Glomerular visceral epithelial cell (primary cell): ENCODE data around the gene ANO9.

Source experiments
- DNase-seq: peaks from one replicate; pipeline ENCODE4 v3.0.0-alpha.2; 2016; ENCODE audit errors: extremely low spot score

ANO9 gene, protein sequence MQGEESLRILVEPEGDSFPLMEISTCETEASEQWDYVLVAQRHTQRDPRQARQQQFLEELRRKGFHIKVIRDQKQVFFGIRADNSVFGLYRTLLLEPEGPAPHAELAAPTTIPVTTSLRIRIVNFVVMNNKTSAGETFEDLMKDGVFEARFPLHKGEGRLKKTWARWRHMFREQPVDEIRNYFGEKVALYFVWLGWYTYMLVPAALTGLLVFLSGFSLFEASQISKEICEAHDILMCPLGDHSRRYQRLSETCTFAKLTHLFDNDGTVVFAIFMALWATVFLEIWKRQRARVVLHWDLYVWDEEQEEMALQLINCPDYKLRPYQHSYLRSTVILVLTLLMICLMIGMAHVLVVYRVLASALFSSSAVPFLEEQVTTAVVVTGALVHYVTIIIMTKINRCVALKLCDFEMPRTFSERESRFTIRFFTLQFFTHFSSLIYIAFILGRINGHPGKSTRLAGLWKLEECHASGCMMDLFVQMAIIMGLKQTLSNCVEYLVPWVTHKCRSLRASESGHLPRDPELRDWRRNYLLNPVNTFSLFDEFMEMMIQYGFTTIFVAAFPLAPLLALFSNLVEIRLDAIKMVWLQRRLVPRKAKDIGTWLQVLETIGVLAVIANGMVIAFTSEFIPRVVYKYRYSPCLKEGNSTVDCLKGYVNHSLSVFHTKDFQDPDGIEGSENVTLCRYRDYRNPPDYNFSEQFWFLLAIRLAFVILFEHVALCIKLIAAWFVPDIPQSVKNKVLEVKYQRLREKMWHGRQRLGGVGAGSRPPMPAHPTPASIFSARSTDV

GRCh38 chr11:441418-442274 is at the start of gene ANO9:
ANO9 (minus strand) TSS chr11:442011; CDS start chr11:441926, 85 bp downstream.
- DNase-seq = peak; percentile 45

DNA sequence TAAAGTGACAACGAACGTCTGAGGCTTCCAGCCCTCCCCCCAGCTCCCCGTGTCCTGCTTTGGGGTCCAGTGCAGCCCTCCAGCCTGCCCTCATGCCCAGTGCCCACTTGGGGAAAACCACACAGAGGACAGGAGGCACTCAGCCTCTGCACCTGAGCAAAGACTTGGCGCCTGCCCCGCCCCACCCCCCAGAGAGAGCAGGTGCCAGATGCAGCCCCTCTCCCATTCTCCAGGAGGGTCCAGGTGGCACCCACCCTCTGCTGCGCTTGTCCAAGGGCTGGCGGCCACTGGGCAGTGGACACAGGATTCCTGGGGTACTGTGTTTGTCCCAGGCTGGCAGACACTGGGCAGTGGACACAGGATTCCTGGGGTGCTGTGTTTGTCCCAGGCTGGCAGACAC is 49.5 kb upstream of the ANO9 start:
- no peak for DNase-seq

DNA sequence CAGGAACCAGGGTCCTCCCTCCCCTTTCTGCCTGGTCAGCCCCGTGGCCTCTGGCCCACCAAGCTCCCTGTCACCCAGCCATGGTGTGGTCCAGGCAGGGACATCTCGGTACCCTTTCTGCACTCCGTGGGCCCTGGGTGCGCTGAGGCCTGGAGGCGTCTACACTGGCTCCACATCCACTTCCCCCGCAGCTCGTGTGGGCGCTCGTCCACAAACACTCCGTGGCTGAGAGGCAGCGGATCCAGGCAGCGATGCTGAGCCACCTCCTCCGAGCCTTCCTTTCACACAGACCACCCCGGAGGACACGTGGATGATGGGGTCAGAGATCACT is 49.1 kb upstream of the ANO9 start:
- no peak for DNase-seq

- DNase-seq = no peak
Measured at GRCh38 chr11:490186-490929, 48.5 kb upstream of the ANO9 start.

DNA sequence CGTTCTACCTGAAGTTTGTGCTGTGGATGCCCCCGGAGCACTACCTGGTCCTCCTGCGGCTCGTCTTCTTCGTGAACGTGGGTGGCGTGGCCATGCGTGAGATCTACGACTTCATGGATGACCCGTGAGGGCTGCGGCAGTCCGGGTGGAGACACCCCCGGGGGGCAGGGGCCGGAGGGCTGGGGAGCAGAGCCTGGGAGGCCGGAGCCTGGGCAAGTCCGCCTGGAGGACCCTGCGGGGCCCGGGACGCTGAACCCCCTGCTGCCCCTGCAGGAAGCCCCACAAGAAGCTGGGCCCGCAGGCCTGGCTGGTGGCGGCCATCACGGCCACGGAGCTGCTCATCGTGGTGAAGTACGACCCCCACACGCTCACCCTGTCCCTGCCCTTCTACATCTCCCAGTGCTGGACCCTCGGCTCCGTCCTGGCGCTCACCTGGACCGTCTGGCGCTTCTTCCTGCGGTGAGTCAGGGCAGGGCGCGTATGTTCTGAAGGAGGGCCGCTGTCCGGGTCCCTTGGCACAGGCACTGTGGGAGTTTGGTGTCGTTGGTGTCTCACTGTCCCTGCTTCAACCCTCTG is 47.9 kb upstream of the ANO9 start:
- no peak for DNase-seq

GRCh38 chr11:488992-489391 is 47.2 kb upstream of the ANO9 start:
- no peak for DNase-seq

DNA sequence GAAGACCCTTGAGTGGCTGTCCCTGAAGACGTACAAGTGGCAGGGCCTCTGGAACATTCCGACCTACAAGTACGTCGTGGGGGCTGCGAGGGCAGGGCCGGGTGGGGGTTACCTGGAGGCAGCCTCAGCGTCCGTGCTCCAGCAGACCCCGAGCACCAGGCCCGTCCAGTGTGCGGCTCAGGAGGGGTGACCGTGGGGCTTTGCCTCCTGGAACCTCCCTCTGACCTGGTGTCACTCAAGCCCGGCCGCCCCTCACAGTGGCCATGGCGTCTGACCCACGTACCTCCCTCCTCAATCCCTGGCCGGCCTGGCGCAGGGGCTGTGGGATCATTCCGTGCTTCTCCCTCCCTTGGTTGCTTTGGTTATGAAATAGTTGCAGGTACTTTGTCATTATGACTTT is 46.8 kb upstream of the ANO9 start:
- DNase-seq = no peak

DNA sequence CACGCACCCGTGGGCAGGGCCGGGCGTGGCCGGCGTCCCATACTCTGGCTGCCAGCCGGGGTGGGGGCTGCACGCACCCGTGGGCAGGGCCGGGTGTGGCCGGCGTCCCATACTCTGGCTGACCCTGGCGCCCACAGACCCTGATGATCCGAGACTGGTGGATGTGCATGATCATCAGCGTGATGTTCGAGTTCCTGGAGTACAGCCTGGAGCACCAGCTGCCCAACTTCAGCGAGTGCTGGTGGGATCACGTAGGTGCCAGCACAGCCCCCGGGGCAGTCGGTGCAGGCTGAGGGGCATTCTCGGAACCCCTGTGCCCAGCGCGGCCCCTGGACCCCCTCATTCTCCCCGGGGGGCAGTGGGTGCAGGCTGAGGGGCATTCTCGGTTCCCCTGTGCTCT is 46.3 kb upstream of the ANO9 start:
- no peak for DNase-seq

DNA sequence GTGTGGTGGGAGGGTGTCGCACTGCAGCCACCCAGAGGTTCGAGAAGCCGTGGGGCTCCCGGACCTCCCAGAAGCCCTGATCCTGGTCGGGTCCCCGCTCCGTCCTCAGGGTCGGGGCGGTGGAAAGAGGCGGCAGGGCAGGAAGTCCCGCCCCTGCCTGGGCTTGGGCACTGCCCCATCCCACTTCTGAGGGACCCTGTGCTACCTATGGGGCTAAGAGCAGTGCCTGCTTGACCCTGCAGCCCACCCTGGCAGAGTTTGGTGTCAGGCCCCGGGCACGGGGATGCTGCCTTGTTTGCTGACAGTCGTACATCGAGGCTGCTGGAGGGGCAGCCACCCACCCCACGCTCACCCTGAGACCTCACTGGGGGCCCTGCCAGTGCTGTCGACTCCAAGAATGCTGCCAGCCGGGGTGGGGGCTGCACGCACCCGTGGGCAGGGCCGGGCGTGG is 45.8 kb upstream of the ANO9 start:
- no peak for DNase-seq

GRCh38 chr11:486189-486588 is 44.4 kb upstream of the ANO9 start:
- DNase-seq = no peak

GRCh38 chr11:484616-485015 is 42.8 kb upstream of the ANO9 start:
- no peak for DNase-seq

GRCh38 chr11:479311-479710 is 37.5 kb upstream of the ANO9 start:
- DNase-seq = no peak

DNA sequence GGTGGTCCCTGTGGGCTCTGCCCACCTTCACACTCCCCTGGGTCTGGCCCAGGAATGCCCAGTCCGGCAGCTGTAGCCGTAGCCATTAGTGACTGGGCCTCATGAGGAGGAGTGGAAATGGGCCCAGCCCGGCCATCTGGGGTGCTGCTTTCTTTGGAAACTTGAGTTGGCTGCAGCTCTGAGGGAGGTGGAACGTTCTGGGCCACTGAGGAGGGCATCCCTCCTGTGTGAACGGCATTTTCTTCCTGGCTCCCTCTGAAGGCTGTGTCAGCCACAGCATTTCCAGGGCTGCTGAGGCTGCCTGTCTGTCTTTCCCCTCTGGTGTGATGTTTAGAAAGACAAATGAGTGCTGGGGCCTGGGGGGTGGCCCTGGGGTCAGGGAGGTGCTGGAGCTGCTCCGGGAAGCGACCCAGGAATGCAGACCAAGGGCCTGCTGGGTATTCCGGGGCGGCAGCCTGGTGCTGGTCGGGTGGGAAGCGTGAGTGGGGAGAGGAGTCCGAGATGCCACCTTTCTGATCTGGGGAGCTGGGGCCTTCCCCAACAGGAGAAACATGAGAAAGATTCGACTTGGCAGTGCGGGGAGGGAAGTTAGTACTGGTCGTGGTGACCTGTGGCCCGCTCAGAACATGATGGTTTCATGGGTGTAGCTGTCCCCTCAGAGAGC is 35.4 kb upstream of the ANO9 start:
- DNase-seq = no peak

- no peak for DNase-seq
Measured at GRCh38 chr11:476416-476815, 34.6 kb upstream of the ANO9 start.

GRCh38 chr11:475941-476340 is 34.1 kb upstream of the ANO9 start:
- no peak for DNase-seq

DNA sequence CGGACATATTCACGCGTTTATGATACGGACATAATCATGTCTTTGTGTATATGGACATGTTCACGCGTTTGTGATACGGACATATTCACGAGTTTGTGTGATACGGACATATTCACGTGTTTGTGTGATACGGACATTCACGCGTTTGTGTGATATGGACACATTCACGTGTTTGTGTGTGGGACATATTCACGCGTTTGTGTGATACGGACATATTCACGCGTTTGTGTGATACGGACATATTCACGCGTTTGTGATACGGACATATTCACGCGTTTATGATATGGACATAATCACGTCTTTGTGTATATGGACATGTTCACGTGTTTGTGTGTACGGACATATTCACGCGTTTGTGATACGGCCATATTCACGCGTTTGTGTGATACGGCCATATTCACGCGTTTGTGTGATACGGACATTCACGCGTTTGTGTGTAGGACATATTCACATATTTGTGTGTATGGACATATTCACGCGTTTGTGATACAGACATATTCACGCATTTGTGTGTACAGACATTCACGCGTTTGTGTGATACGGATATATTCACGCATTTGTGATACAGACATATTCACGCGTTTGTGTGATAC is 33.2 kb upstream of the ANO9 start:
- DNase-seq = no peak

DNA sequence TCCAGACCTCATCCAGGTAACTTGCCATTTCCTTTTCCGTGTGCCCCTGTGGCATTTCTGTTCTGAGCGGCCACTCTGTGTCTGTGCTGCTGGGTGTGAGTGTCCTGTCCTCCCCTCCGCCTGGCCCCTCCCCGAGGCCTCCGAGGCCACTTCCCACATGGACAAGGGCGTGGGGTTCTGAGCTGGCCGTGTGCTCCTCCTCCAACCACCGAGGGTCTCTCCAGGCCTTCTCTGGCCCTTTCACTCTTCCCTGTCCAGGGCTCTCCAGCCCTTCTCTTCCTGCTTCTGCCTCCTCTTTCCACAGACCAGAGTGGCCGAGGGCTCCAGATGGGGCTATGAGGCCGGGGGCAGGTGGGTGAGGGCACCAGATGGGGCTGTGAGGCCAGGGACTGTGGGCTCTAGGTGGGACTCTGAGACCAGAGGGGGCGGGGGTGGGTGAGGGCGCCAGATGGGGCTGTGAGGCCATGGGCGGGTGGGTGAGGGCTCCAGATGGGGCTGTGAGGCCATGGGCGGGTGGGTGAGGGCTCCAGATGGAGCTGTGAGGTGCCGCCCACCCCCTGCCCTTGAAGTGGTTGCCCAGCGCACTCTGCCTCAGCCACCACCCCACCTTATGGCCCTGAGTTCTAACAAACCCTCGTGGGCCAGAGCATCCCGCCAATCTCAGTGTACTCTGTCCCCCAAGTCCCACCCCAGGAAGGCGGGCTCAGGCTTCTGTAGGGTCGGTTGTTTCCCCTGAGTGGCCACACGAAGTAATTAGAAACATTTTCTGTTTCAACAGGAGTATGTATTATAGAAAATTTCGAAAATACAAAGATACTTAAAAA is 32.4 kb upstream of the ANO9 start:
- no peak for DNase-seq

- no peak for DNase-seq
Measured at GRCh38 chr11:473415-473814, 31.6 kb upstream of the ANO9 start.

- no peak for DNase-seq
Measured at GRCh38 chr11:472816-473215, 31.0 kb upstream of the ANO9 start.
